Neural cell (in vitro differentiated cells): Measurements from ENCODE around the gene COL18A1. TPM values are rescaled to one million over a fixed set of nuclear protein-coding genes. Genes with fewer than 3 reads are reported as not detected.

ENCODE experiments used
- H2AFZ ChIP-seq: fragments of 200-600, 300-800 bp; sonication (generic), shearing (Covaris generic); 2 replicates; pipeline ENCODE4 v1.6.0; 2014; ENCODE audit warnings: low read depth, mild to moderate bottlenecking, antibody characterized with exemption, low read length, moderate library complexity
- H3F3A ChIP-seq: fragments of 200-600 bp; shearing (Covaris generic); 2 replicates; pipeline ENCODE4 v1.6.1; 2016; ENCODE audit warnings: mild to moderate bottlenecking, moderate library complexity, mixed read lengths, antibody characterized with exemption, low read length; ENCODE audit not compliant: insufficient read depth, poor library complexity, severe bottlenecking
- H3K27ac ChIP-seq: fragments of 200-600, 300-800 bp; sonication (generic), shearing (Covaris generic); 2 replicates; pipeline ENCODE4 v1.5.1; 2014; ENCODE audit warnings: mild to moderate bottlenecking, low read length, moderate library complexity
- H3K27me3 ChIP-seq: fragments of 300-800, 200-600 bp; sonication (generic), shearing (Covaris generic); 2 replicates; pipeline ENCODE4 v1.6.0; 2014; ENCODE audit warnings: mild to moderate bottlenecking, low read depth, low read length, moderate library complexity; ENCODE audit not compliant: insufficient read depth
- H3K36me3 ChIP-seq: fragments of 300-800, 200-600 bp; sonication (generic), shearing (Covaris generic); 2 replicates; pipeline ENCODE4 v1.5.1; 2014; ENCODE audit warnings: mild to moderate bottlenecking, antibody characterized with exemption, low read length, moderate library complexity; ENCODE audit not compliant: insufficient read depth
- H3K4me2 ChIP-seq: fragments of 300-800, 200-600 bp; sonication (generic), shearing (Covaris generic); 2 replicates; pipeline ENCODE4 v1.6.0; 2014; ENCODE audit warnings: mild to moderate bottlenecking, low read length
- H3K4me3 ChIP-seq: fragments of 300-800, 200-600 bp; sonication (generic), shearing (Covaris generic); 2 replicates; pipeline ENCODE4 v1.5.1; 2014; ENCODE audit warnings: mild to moderate bottlenecking, low read length, moderate library complexity
- H3K79me2 ChIP-seq: fragments of 200-600 bp; shearing (Covaris generic); replicated peaks from 2 replicates; pipeline ENCODE4 v1.6.0; 2014; ENCODE audit warnings: mild to moderate bottlenecking, low read length, moderate library complexity; ENCODE audit not compliant: insufficient read depth
- H3K9ac ChIP-seq: fragments of 300-800, 200-600 bp; sonication (generic), shearing (Covaris generic); 2 replicates; pipeline ENCODE4 v1.6.1; 2016; ENCODE audit warnings: mild to moderate bottlenecking, low read length, mixed read lengths
- H3K9me2 ChIP-seq: fragments of 200-600 bp; shearing (Covaris generic); 2 replicates; pipeline ENCODE4 v1.6.1; 2016; ENCODE audit warnings: mild to moderate bottlenecking, low read length, mixed read lengths; ENCODE audit not compliant: insufficient read depth
- H3K9me3 ChIP-seq: fragments of 200-600, 300-800 bp; sonication (generic), shearing (Covaris generic); 2 replicates; pipeline ENCODE4 v1.6.1; 2016; ENCODE audit warnings: mild to moderate bottlenecking, mixed run types, low read length, moderate library complexity, mixed read lengths
- H4K20me1 ChIP-seq: fragments of 200-600 bp; shearing (Covaris generic); 2 replicates; pipeline ENCODE4 v1.6.1; 2016; ENCODE audit warnings: mild to moderate bottlenecking, mixed run types; ENCODE audit not compliant: insufficient read depth
- EP300 ChIP-seq: fragments of 450-650 bp; conservative IDR thresholded peaks from 2 replicates; pipeline ENCODE4 v1.6.1; 2014; ENCODE audit warnings: antibody characterized with exemption, mild to moderate bottlenecking, moderate library complexity; ENCODE audit not compliant: poor library complexity, severe bottlenecking
- EZH2 ChIP-seq: fragments of 200-600, 300-800 bp; shearing (Covaris generic), sonication (generic); IDR thresholded peaks from 2 replicates; pipeline ENCODE4 v1.6.1; 2014; ENCODE audit warnings: antibody characterized with exemption, low read length, borderline replicate concordance, mild to moderate bottlenecking; ENCODE audit not compliant: insufficient read depth, poor library complexity, severe bottlenecking
- MXI1 ChIP-seq: fragments of 450-650 bp; conservative IDR thresholded peaks from 2 replicates; pipeline ENCODE4 v1.6.1; 2014; ENCODE audit warnings: antibody characterized with exemption, mild to moderate bottlenecking; ENCODE audit not compliant: poor library complexity, severe bottlenecking
- POLR2AphosphoS5 ChIP-seq: IDR thresholded peaks from 2 replicates; pipeline ENCODE4 v1.6.1; 2012
- RAD21 ChIP-seq: fragments of 450-650 bp; conservative IDR thresholded peaks from 2 replicates; pipeline ENCODE4 v1.6.1; 2014; ENCODE audit warnings: antibody characterized with exemption, mild to moderate bottlenecking, moderate library complexity
- SMC3 ChIP-seq: fragments of 450-650 bp; conservative IDR thresholded peaks from 2 replicates; pipeline ENCODE4 v1.6.1; 2014; ENCODE audit warnings: antibody characterized with exemption, mild to moderate bottlenecking, moderate library complexity; ENCODE audit not compliant: poor library complexity
- TAF1 ChIP-seq: IDR thresholded peaks from 2 replicates; pipeline ENCODE4 v1.6.1; 2012; ENCODE audit warnings: low read depth
- polyA plus RNA-seq: library from polyadenylated mRNA; depleted of rRNA; stranded (reverse); fragments of >200 nt; gene quantifications from 2 replicates; pipeline ENCODE4 v1.2.3, GENCODE V29; 2014
- TF ChIP-seq, protein P1 (sequence below): fragments of 450-650 bp; IDR thresholded peaks from 2 replicates; pipeline ENCODE4 v1.5.1; 2014; ENCODE audit warnings: antibody characterized with exemption, mild to moderate bottlenecking, moderate library complexity; ENCODE audit not compliant: poor library complexity, severe bottlenecking
- TF ChIP-seq, protein P2 (sequence below): IDR thresholded peaks from 2 replicates; pipeline ENCODE4 v1.6.1; 2012; ENCODE audit warnings: borderline replicate concordance

Gene COL18A1
- polyA plus RNA-seq, 1 donor from 2014 or later: 2.5 TPM

DNA sequence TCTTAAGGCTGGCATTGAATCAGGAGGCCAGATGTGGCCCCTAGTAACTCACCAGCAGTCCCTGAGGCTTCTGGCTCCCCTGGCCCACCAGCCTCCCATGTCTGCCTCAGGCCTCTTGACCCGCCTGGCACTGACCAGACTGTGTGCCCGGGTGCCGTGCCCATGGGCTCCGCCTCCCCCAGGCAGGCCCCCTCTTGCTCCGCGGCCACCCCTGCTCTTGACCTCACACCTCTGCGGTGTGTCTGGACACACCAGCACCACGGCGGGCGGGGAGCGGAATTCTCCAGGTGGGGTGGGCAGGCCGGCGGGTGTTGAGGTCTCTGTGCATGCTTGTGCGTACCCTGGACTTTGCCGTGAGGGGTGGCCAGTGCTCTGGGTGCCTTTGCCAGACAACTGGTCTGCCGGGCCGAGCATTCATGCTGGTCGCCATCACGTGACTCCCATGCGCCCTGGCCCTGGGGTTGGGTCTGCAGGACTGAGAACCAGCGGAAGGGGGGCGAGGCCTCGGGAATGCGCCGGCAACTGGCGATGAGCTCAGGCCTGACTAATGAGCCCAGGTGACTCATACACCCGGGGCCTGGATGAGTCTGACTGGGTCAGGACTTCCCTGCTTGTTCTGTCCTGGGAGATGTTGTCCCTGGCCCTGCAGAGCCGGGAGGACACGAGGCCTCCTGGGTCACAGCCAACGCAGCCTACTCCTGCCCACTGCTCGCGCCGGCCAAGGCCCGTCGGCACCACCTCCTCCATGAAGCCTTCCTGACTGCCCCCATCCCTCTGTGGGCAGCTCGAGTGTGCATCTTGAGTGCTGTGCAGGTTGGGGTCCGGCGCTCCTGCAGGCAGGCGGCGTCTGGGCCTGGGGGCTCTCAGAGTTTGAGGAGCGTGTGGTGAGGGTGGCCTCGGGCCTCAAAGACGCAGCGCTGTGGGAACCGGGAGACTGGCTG lies 22.6 kb downstream of the COL18A1 start:
- Histone ChIP-seq H3K9ac (no peak overlapping the region), H3K4me3 (no peak overlapping the region), H3K36me3 (no peaks in the 10 kb centered on the region), H3K79me2 (no peaks in the 10 kb centered on the region), H3K27ac (no peak overlapping the region), H2AFZ (no peak overlapping the region), H3F3A (no peaks in the 10 kb centered on the region), H3K9me3 (no peaks in the 10 kb centered on the region), H4K20me1 (no peaks in the 10 kb centered on the region), H3K4me2 (no peak overlapping the region), H3K27me3 (no peaks in the 10 kb centered on the region), H3K9me2 (no peaks in the 10 kb centered on the region)
- TF ChIP-seq EZH2 (no peak), RAD21 (no peak), EP300 (no peak)
- TF ChIP-seq, protein P1, sequence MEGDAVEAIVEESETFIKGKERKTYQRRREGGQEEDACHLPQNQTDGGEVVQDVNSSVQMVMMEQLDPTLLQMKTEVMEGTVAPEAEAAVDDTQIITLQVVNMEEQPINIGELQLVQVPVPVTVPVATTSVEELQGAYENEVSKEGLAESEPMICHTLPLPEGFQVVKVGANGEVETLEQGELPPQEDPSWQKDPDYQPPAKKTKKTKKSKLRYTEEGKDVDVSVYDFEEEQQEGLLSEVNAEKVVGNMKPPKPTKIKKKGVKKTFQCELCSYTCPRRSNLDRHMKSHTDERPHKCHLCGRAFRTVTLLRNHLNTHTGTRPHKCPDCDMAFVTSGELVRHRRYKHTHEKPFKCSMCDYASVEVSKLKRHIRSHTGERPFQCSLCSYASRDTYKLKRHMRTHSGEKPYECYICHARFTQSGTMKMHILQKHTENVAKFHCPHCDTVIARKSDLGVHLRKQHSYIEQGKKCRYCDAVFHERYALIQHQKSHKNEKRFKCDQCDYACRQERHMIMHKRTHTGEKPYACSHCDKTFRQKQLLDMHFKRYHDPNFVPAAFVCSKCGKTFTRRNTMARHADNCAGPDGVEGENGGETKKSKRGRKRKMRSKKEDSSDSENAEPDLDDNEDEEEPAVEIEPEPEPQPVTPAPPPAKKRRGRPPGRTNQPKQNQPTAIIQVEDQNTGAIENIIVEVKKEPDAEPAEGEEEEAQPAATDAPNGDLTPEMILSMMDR: no peak

DNA sequence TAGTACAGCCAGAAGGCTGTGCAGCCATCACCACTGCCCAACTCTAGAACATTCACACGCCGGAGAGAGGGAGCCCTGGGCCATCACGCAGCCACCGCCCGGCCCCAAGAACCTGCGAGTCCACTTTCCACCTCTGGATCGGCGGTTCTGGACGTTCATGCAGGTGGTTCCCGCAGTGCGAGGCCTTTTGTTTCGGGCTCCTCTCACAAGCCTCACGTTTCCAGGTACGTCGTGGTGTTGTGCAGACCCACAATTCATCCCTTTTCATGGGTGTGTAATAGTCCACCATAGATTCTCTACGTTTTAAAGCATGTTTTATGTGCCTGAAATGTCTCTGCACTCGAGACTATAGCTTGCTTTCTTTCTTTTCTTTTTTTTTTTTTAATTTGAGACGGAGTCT lies 23.6 kb downstream of the COL18A1 start:
- no peaks in the 10 kb centered on the region for H3K79me2 ChIP-seq
- no peak overlapping the region for H3K27ac ChIP-seq
- no peak overlapping the region for H3K9ac ChIP-seq

More for the DNA sequence above, 23.6 kb downstream of the COL18A1 start:
- no peaks in the 10 kb centered on the region for H3K36me3 ChIP-seq
- no peaks in the 10 kb centered on the region for H3K9me2 ChIP-seq
- no peak overlapping the region for H3K4me3 ChIP-seq
- H3K27me3 ChIP-seq: no peaks in the 10 kb centered on the region
- no peaks in the 10 kb centered on the region for H3K9me3 ChIP-seq
- H3K4me2 ChIP-seq: no peak overlapping the region
- TF ChIP-seq SMC3: no peak
- no peak for TF ChIP-seq POLR2AphosphoS5
- TF ChIP-seq RAD21: no peak
- TF ChIP-seq, protein P1: no peak
- no peak for TF ChIP-seq EZH2
- TF ChIP-seq MXI1: no peak
- TF ChIP-seq, protein P2, sequence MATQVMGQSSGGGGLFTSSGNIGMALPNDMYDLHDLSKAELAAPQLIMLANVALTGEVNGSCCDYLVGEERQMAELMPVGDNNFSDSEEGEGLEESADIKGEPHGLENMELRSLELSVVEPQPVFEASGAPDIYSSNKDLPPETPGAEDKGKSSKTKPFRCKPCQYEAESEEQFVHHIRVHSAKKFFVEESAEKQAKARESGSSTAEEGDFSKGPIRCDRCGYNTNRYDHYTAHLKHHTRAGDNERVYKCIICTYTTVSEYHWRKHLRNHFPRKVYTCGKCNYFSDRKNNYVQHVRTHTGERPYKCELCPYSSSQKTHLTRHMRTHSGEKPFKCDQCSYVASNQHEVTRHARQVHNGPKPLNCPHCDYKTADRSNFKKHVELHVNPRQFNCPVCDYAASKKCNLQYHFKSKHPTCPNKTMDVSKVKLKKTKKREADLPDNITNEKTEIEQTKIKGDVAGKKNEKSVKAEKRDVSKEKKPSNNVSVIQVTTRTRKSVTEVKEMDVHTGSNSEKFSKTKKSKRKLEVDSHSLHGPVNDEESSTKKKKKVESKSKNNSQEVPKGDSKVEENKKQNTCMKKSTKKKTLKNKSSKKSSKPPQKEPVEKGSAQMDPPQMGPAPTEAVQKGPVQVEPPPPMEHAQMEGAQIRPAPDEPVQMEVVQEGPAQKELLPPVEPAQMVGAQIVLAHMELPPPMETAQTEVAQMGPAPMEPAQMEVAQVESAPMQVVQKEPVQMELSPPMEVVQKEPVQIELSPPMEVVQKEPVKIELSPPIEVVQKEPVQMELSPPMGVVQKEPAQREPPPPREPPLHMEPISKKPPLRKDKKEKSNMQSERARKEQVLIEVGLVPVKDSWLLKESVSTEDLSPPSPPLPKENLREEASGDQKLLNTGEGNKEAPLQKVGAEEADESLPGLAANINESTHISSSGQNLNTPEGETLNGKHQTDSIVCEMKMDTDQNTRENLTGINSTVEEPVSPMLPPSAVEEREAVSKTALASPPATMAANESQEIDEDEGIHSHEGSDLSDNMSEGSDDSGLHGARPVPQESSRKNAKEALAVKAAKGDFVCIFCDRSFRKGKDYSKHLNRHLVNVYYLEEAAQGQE: no peak
- TF ChIP-seq EP300: no peak
- TF ChIP-seq TAF1: no peak
- H3F3A ChIP-seq: no peaks in the 10 kb centered on the region
- H4K20me1 ChIP-seq: no peaks in the 10 kb centered on the region
- no peak overlapping the region for H2AFZ ChIP-seq
